Measurements from ENCODE around the gene C1QTNF7. TPM values are rescaled to one million over a fixed set of nuclear protein-coding genes. Genes with fewer than 3 reads are reported as not detected.

Gene C1QTNF7
- total and polyA plus RNA-seq, 11 donors, result 0.21 to 4.3 (median 0.94) TPM

GRCh38 chr4:15451866-15452765, 24.3 kb downstream of the C1QTNF7 start:
- ATAC-seq, result peak; percentile 60 to 89 (median 79)
- 39 to 60% (median 49%) methylated on average over 4 of the region's 4 CpGs for WGBS, 4 donors
- H3K4me1 ChIP-seq, result peaks cover 3 to 37% (median 20%) of the 10 kb centered on the region in 12 donors

DNA sequence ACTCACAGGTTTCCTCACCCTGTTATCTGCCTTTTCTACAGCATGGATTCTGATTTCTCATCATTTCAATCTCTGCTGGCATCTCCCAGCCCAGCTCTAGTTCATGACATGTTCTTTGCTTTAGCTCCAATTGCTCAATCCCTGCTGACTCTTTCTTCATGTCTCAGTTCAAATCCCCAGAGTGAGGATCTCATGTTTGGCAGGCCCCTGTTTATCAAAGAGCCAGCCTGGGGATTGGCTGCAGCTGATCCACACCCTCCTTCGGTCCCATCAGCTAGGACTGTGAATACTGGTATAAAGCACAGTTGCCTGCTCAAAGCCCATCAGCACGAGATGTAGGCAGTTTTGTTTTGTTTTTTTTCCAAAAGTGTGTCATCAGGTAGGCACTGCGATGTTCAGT, 27.5 kb downstream of the C1QTNF7 start:
- 75 to 86% (median 82%) methylated on average over 3 of the region's 3 CpGs for WGBS, 4 donors
- DNase-seq, result peak in 2 of 5 donors; percentile 47 to 51
- TF ChIP-seq, protein P1, sequence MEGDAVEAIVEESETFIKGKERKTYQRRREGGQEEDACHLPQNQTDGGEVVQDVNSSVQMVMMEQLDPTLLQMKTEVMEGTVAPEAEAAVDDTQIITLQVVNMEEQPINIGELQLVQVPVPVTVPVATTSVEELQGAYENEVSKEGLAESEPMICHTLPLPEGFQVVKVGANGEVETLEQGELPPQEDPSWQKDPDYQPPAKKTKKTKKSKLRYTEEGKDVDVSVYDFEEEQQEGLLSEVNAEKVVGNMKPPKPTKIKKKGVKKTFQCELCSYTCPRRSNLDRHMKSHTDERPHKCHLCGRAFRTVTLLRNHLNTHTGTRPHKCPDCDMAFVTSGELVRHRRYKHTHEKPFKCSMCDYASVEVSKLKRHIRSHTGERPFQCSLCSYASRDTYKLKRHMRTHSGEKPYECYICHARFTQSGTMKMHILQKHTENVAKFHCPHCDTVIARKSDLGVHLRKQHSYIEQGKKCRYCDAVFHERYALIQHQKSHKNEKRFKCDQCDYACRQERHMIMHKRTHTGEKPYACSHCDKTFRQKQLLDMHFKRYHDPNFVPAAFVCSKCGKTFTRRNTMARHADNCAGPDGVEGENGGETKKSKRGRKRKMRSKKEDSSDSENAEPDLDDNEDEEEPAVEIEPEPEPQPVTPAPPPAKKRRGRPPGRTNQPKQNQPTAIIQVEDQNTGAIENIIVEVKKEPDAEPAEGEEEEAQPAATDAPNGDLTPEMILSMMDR (IDR thresholded peaks at IDR 0.05), result no peak
- TF ChIP-seq POLR2A (IDR thresholded peaks at IDR 0.05), result no peak
- no peaks in the 10 kb centered on the region for H3K9me3 ChIP-seq
- no peaks in the 10 kb centered on the region for H3K36me3 ChIP-seq
- intact Hi-C loops (cut with DNase I), result loop anchor here in 9 of 10 donors (5.0 to 10.0 kb wide), 8 partner anchors 50 to 1800 kb away; partner anchors contain the start of gene CPEB2 (in 1 of the 9)
- peak in 3 of 4 donors; percentile 20 to 77 (median 69) for ATAC-seq
- peaks cover 3 to 45% (median 22%) of the 10 kb centered on the region in 12 donors for H3K4me1 ChIP-seq
- H3K27me3 ChIP-seq, result no peaks in the 10 kb centered on the region
- H3K27ac ChIP-seq, result peak overlapping the region in 1 of 12 donors; percentile 39
- no peak overlapping the region for H3K4me3 ChIP-seq

More at GRCh38 chr4:15451866-15452765, 24.3 kb downstream of the C1QTNF7 start:
- Histone ChIP-seq H3K4me3 (no peak overlapping the region), H3K9me3 (no peaks in the 10 kb centered on the region), H3K27ac (peak overlapping the region in 10 of 12 donors; percentile 6 to 62 (median 34)), H3K27me3 (no peaks in the 10 kb centered on the region), H3K36me3 (no peaks in the 10 kb centered on the region)
- no peak for DNase-seq
- TF ChIP-seq, protein P1 (IDR thresholded peaks at IDR 0.05), result no peak
- no peak for TF ChIP-seq POLR2A (IDR thresholded peaks at IDR 0.05)
- intact Hi-C loops (cut with DNase I), result loop anchor here in 3 of 10 donors (5.0 to 10.0 kb wide), 4 partner anchors 40 to 1797 kb away; no protein-coding TSS in a partner anchor

- TF ChIP-seq POLR2A (IDR thresholded peaks at IDR 0.05), result no peak
- TF ChIP-seq, protein P1 (IDR thresholded peaks at IDR 0.05), result peak; percentile 64 to 86 (median 76)
- H3K27me3 ChIP-seq, result no peaks in the 10 kb centered on the region
- intact Hi-C loops (cut with DNase I), result loop anchor here (1.0 to 10.0 kb wide), 11 partner anchors 53 to 1803 kb away; partner anchors contain the start of gene CPEB2 (in 1 of the 10)
- DNase-seq (no peak), ATAC-seq (peak; percentile 24 to 79 (median 73))
- peaks cover 0 to 24% (median 6%) of the 10 kb centered on the region in 12 donors for H3K4me1 ChIP-seq
- WGBS, 4 donors, result 30 to 35% (median 32%) methylated on average over 7 of the region's 7 CpGs
- no peaks in the 10 kb centered on the region for H3K9me3 ChIP-seq
- no peaks in the 10 kb centered on the region for H3K36me3 ChIP-seq
- H3K4me3 ChIP-seq, result no peak overlapping the region
- peak overlapping the region in 7 of 12 donors; percentile 8 to 43 (median 21) for H3K27ac ChIP-seq
Measured at GRCh38 chr4:15457406-15458201, 29.8 kb downstream of the C1QTNF7 start.
